ENCODE data around the gene RAI14.

RAI14 gene

DNA sequence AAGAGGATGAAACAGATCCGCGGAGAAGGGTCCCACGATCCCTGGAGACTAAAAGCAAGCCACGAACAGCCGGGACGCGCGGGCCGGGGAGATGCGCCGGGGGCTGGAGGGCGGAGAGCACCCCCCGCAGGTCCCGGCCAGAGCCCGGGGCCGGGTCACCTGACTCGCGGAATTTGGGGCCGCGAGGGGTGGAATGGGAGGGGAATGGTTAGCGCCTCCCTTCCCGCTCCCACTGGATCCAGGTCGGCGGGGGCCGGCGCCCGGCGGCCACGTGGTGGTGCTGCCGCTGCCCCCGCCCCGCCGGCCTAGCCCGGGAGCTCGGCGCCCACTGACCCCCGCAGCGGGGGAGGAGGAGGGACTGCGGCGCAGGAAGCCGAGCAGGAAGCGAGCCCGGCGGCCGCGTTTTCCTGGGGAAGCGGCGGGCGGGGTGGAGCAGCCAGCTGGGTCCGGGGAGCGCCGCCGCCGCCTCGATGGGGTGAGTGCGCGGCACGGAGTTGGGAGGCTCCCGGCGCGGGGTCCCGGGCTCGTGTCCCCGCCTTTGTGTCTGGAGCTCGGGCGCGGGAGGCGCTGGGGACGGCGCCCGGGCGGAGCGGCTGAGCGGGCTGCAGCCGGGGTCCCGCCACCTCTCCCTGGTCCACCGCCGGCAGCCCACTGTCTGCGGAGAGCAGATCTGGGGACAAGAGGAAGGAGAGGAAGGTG is at the start of gene RAI14:
Gene RAI14 (plus strand): TSS at position 328 of the 699 bp plus-strand sequence. CDS start 30,592 bp downstream, outside the sequence.
- peak within 1 kb of the TSS; percentile 98 for H2AFZ ChIP-seq (ENCODE audit: low read length)
- no peaks in the 10 kb centered on the region for H3K36me3 ChIP-seq (replicated peaks; ENCODE audit: insufficient read depth, low read length)
- peak within 1 kb of the TSS; percentile 74 for H3K9ac ChIP-seq (ENCODE audit: low read length)
- no peak for TF ChIP-seq EZH2phosphoT487 (IDR thresholded peaks at IDR 0.05; ENCODE audit: low read length)
- TF ChIP-seq, protein P1, sequence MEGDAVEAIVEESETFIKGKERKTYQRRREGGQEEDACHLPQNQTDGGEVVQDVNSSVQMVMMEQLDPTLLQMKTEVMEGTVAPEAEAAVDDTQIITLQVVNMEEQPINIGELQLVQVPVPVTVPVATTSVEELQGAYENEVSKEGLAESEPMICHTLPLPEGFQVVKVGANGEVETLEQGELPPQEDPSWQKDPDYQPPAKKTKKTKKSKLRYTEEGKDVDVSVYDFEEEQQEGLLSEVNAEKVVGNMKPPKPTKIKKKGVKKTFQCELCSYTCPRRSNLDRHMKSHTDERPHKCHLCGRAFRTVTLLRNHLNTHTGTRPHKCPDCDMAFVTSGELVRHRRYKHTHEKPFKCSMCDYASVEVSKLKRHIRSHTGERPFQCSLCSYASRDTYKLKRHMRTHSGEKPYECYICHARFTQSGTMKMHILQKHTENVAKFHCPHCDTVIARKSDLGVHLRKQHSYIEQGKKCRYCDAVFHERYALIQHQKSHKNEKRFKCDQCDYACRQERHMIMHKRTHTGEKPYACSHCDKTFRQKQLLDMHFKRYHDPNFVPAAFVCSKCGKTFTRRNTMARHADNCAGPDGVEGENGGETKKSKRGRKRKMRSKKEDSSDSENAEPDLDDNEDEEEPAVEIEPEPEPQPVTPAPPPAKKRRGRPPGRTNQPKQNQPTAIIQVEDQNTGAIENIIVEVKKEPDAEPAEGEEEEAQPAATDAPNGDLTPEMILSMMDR (IDR thresholded peaks at IDR 0.05; ENCODE audit: low read length), result 0 out of 2 replicates have a peak, but pooled peaks have one; percentile 6
- H3K9me3 ChIP-seq (replicated peaks; ENCODE audit: insufficient read depth, low read length), result no peaks in the 10 kb centered on the region
- 0 out of 2 replicates have a peak, but pooled peaks cover 5% of the 10 kb centered on the region for H3K4me1 ChIP-seq (ENCODE audit: low read length)
- H3F3A ChIP-seq (ENCODE audit: insufficient read depth, low read length), result peaks cover 14% of the 10 kb centered on the region
- H3K79me2 ChIP-seq (ENCODE audit: low read length), result peaks cover 13% of the 10 kb centered on the region; the same call in 1 of the 2 replicates
- H3K4me3 ChIP-seq (ENCODE audit: low read length), result peak within 1 kb of the TSS; percentile 80
- H3K4me2 ChIP-seq (ENCODE audit: low read depth, low read length), result peak within 1 kb of the TSS; percentile 62
- DNase-seq, result peak; percentile 65
- no peaks in the 10 kb centered on the region for H4K20me1 ChIP-seq (ENCODE audit: insufficient read depth, low read length)
- H3K9me2 ChIP-seq (replicated peaks; ENCODE audit: insufficient read depth, low read length), result no peaks in the 10 kb centered on the region
- no peaks in the 10 kb centered on the region for H3K27me3 ChIP-seq (replicated peaks; ENCODE audit: insufficient read depth, low read length)
- peak within 1 kb of the TSS; percentile 76 for H3K27ac ChIP-seq (ENCODE audit: low read length)

DNA sequence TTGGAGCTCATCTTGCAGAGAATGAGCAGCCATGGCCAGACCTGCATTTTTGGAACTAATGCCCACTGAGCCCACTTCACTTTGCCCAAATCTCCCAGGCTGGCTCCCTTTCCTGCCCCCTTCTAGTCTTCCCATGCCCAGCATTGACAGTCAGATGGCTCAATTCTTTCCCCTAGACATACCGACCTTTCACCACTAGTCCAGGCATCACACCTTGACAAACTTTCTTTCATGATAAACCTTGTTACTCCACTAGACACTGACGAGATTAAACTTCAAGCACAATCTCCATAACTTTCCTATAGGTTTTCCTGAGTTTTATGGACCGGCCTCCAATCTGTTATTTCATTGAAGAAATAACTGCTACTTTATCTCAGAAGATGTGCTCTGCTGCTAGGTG is 47.8 kb upstream of the RAI14 start:
- H3K27me3 ChIP-seq (replicated peaks; ENCODE audit: insufficient read depth, low read length), result no peaks in the 10 kb centered on the region

DNA sequence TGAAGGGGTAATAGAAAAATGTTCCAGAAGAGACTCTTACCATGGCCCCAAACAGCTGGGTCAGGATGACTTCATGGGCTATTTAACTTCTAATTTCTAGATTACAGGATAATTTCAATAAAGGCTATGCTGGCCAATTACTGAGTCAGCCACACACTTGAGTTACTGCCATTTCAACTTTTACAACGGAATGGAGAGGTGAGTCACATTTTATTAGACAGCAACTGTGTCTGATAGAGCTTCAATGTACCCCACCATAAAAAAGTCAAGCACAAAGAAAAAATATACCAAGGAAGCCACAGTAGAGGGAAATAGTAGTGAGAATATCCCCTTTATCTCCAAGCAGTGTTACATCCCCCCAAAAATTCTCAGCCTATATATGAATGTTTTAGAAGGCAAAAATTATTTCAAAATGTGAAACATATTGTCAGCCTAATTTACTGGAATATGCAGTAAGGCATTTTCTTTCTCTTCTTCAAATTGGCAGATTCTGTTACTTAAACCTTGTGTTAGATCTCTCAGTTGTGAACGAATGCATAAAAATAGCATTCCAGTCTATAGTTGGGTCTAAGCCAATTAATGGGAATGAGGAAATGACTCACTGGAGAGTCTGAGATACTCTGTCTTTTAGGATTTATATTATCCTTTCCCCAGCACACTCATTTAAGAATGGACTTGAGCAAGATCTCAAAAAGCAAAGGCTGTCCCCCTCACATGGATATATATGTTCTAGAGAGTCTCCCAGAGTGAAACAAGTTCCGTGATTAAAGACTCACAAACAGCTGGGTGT is 47.1 kb upstream of the RAI14 start:
- Histone ChIP-seq H3K4me3 (ENCODE audit: low read length) (no peak overlapping the region), H3K36me3 (replicated peaks; ENCODE audit: insufficient read depth, low read length) (no peaks in the 10 kb centered on the region), H3K27me3 (replicated peaks; ENCODE audit: insufficient read depth, low read length) (no peaks in the 10 kb centered on the region), H2AFZ (ENCODE audit: low read length) (no peak overlapping the region), H3K9ac (ENCODE audit: low read length) (no peak overlapping the region), H3K27ac (ENCODE audit: low read length) (no peak overlapping the region), H3K9me3 (replicated peaks; ENCODE audit: insufficient read depth, low read length) (no peaks in the 10 kb centered on the region), H3F3A (ENCODE audit: insufficient read depth, low read length) (no peaks in the 10 kb centered on the region), H3K4me1 (ENCODE audit: low read length) (no peaks in the 10 kb centered on the region), H3K79me2 (ENCODE audit: low read length) (no peaks in the 10 kb centered on the region), H4K20me1 (ENCODE audit: insufficient read depth, low read length) (no peaks in the 10 kb centered on the region), H3K9me2 (replicated peaks; ENCODE audit: insufficient read depth, low read length) (no peaks in the 10 kb centered on the region), H3K4me2 (ENCODE audit: low read depth, low read length) (no peak overlapping the region)
- DNase-seq, result no peak
- TF ChIP-seq, protein P1 (IDR thresholded peaks at IDR 0.05; ENCODE audit: low read length), result no peak
- no peak for TF ChIP-seq EZH2phosphoT487 (IDR thresholded peaks at IDR 0.05; ENCODE audit: low read length)
- TF ChIP-seq EZH2 (optimal IDR thresholded peaks at IDR 0.05; ENCODE audit: low read depth, low read length), result no peak

More for the DNA sequence above, 47.8 kb upstream of the RAI14 start:
- Histone ChIP-seq H3K9me3 (replicated peaks; ENCODE audit: insufficient read depth, low read length) (no peaks in the 10 kb centered on the region), H2AFZ (ENCODE audit: low read length) (no peak overlapping the region), H4K20me1 (ENCODE audit: insufficient read depth, low read length) (no peaks in the 10 kb centered on the region), H3K27ac (ENCODE audit: low read length) (no peak overlapping the region), H3K4me2 (ENCODE audit: low read depth, low read length) (no peak overlapping the region), H3F3A (ENCODE audit: insufficient read depth, low read length) (no peaks in the 10 kb centered on the region), H3K4me3 (ENCODE audit: low read length) (no peak overlapping the region), H3K9me2 (replicated peaks; ENCODE audit: insufficient read depth, low read length) (no peaks in the 10 kb centered on the region), H3K36me3 (replicated peaks; ENCODE audit: insufficient read depth, low read length) (no peaks in the 10 kb centered on the region), H3K9ac (ENCODE audit: low read length) (no peak overlapping the region), H3K79me2 (ENCODE audit: low read length) (no peaks in the 10 kb centered on the region), H3K4me1 (ENCODE audit: low read length) (no peaks in the 10 kb centered on the region)
- TF ChIP-seq, protein P1 (IDR thresholded peaks at IDR 0.05; ENCODE audit: low read length), result no peak
- TF ChIP-seq EZH2phosphoT487 (IDR thresholded peaks at IDR 0.05; ENCODE audit: low read length), result no peak
- no peak for TF ChIP-seq EZH2 (optimal IDR thresholded peaks at IDR 0.05; ENCODE audit: low read depth, low read length)
- no peak for DNase-seq

Data from MM.1S (cell line).